Caco-2 (cell line): ENCODE data around the gene IGFN1. TPM values are rescaled to one million over a fixed set of nuclear protein-coding genes. Genes with fewer than 3 reads are reported as not detected.

ENCODE experiments used
- BruUV-seq: library from RNA; stranded (reverse); fragments of 400-500 nt; replicated peaks from 2 replicates; lab custom pipeline; 2021; lab: Mats Ljungman, UMichigan
- CTCF ChIA-PET: fragments of 300-600 bp; sonication (Branson Sonifier 250); formaldehyde crosslinking; loops from one replicate; lab custom pipeline; 2022; ENCODE audit warnings: antibody characterized with exemption; lab: Charles Lee
- POLR2A ChIA-PET: fragments of 300-600 bp; sonication (Branson Sonifier 250); formaldehyde crosslinking; loops from one replicate; lab custom pipeline; 2022; ENCODE audit warnings: antibody characterized with exemption; lab: Charles Lee
- DNase-seq, 2 experiments: peaks; one replicate each; pipeline versions ENCODE4 v3.0.0 to v3.0.0-alpha.2; 2020 to 2022
- H3K27me3 ChIP-seq: replicated peaks from 2 replicates; pipeline ENCODE4 v1.6.0; 2011; ENCODE audit warnings: low read length; ENCODE audit not compliant: control insufficient read depth, insufficient read depth
- H3K36me3 ChIP-seq: 2 replicates; pipeline ENCODE4 v1.5.1; 2011; ENCODE audit warnings: low read length; ENCODE audit not compliant: control insufficient read depth, insufficient read depth
- H3K4me1 ChIP-seq: fragments of 250-450 bp; sonication (Bioruptor Pico); 2 replicates; pipeline ENCODE4 v1.5.1; 2020; ENCODE audit warnings: mild to moderate bottlenecking
- H3K4me3 ChIP-seq: 2 replicates; pipeline ENCODE4 v1.5.1; 2011; ENCODE audit warnings: low read depth, mild to moderate bottlenecking, control low read depth, low read length
- H3K9me3 ChIP-seq: fragments of 250-450 bp; sonication (Bioruptor Pico); 2 replicates; pipeline ENCODE4 v1.5.1; 2020; ENCODE audit warnings: mild to moderate bottlenecking, moderate library complexity
- H3K27ac Mint-ChIP-seq: one replicate; pipeline ENCODE4 v1.8.0; 2022; ENCODE audit warnings: mixed read lengths; ENCODE audit not compliant: unreplicated experiment
- H3K27me3 Mint-ChIP-seq: one replicate; pipeline ENCODE4 v1.8.0; 2022; ENCODE audit warnings: mixed read lengths; ENCODE audit not compliant: insufficient read depth, unreplicated experiment
- H3K36me3 Mint-ChIP-seq: one replicate; pipeline ENCODE4 v1.8.0; 2022; ENCODE audit warnings: mild to moderate bottlenecking, mixed read lengths; ENCODE audit not compliant: insufficient read depth, unreplicated experiment
- H3K4me1 Mint-ChIP-seq: one replicate; pipeline ENCODE4 v1.8.0; 2022; ENCODE audit warnings: low read depth, mixed read lengths; ENCODE audit not compliant: unreplicated experiment
- H3K4me3 Mint-ChIP-seq: one replicate; pipeline ENCODE4 v1.8.0; 2022; ENCODE audit warnings: mild to moderate bottlenecking, moderate library complexity, mixed read lengths; ENCODE audit not compliant: unreplicated experiment
- H3K9me3 Mint-ChIP-seq: one replicate; pipeline ENCODE4 v1.8.0; 2022; ENCODE audit warnings: mixed read lengths; ENCODE audit not compliant: unreplicated experiment
- intact Hi-C: fragments of 100-400 bp; cut with micrococcal nuclease; formaldehyde crosslinking; loops from one replicate; pipeline ENCODE4 v1.10.0; 2022; ENCODE audit not compliant: unreplicated experiment
- total RNA-seq: library from RNA; stranded (reverse); gene quantifications from 2 replicates; pipeline ENCODE4 v1.2.3, GENCODE V29; 2022
- TF ChIP-seq, protein P1 (sequence below), 2 experiments: fragments of 200-600 bp in 1 of 2; IDR thresholded peaks; 1 replicate in 1 of 2; 2 replicates in 1 of 2; pipeline versions ENCODE4 v1.5.1 to v1.8.0; 2011 to 2022; ENCODE audit warnings: antibody characterized with exemption in 1 of 2, control low read depth in 1 of 2, inconsistent platforms in 1 of 2, low read depth in 1 of 2, low read length in 1 of 2, mild to moderate bottlenecking in 1 of 2, moderate library complexity in 1 of 2; ENCODE audit not compliant: insufficient read depth in 1 of 2, severe bottlenecking in 1 of 2, unreplicated experiment in 1 of 2

Gene IGFN1
- total RNA-seq, 1 experiment from 2014 or later, result 0.23 TPM

GRCh38 chr1:201181323-201181722 lies 9.3 kb upstream of the IGFN1 start:
- Mint-ChIP-seq H3K36me3 (no peaks in the 10 kb centered on the region), H3K9me3 (peaks cover 11% of the 10 kb centered on the region), H3K4me3 (no peak overlapping the region), H3K4me1 (peaks cover 17% of the 10 kb centered on the region), H3K27ac (no peak overlapping the region), H3K27me3 (peaks cover 3% of the 10 kb centered on the region)
- ChIA-PET POLR2A (no interaction called here), CTCF (no interaction called here)
- Histone ChIP-seq H3K9me3 (no peaks in the 10 kb centered on the region), H3K27me3 (no peaks in the 10 kb centered on the region), H3K4me3 (no peak overlapping the region), H3K36me3 (no peaks in the 10 kb centered on the region), H3K4me1 (no peaks in the 10 kb centered on the region; the same call in 1 of the 2 replicates)
- DNase-seq, result no peak
- intact Hi-C loops, result no loop called here
- TF ChIP-seq, protein P1, sequence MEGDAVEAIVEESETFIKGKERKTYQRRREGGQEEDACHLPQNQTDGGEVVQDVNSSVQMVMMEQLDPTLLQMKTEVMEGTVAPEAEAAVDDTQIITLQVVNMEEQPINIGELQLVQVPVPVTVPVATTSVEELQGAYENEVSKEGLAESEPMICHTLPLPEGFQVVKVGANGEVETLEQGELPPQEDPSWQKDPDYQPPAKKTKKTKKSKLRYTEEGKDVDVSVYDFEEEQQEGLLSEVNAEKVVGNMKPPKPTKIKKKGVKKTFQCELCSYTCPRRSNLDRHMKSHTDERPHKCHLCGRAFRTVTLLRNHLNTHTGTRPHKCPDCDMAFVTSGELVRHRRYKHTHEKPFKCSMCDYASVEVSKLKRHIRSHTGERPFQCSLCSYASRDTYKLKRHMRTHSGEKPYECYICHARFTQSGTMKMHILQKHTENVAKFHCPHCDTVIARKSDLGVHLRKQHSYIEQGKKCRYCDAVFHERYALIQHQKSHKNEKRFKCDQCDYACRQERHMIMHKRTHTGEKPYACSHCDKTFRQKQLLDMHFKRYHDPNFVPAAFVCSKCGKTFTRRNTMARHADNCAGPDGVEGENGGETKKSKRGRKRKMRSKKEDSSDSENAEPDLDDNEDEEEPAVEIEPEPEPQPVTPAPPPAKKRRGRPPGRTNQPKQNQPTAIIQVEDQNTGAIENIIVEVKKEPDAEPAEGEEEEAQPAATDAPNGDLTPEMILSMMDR (IDR thresholded peaks at IDR 0.05; ENCODE audit: insufficient read depth in 1 of 2, low read depth in 1 of 2, low read length in 1 of 2, severe bottlenecking in 1 of 2, unreplicated experiment in 1 of 2), result no peak
- no TSS peak for BruUV-seq

GRCh38 chr1:201181726-201182125 lies 8.9 kb upstream of the IGFN1 start:
- Mint-ChIP-seq H3K4me1 (peaks cover 15% of the 10 kb centered on the region), H3K9me3 (peaks cover 11% of the 10 kb centered on the region), H3K27me3 (peaks cover 3% of the 10 kb centered on the region), H3K4me3 (no peak overlapping the region), H3K27ac (no peak overlapping the region), H3K36me3 (no peaks in the 10 kb centered on the region)
- ChIA-PET CTCF (no interaction called here), POLR2A (no interaction called here)
- no peak for DNase-seq
- Histone ChIP-seq H3K4me1 (no peaks in the 10 kb centered on the region; the same call in 1 of the 2 replicates), H3K27me3 (no peaks in the 10 kb centered on the region), H3K36me3 (no peaks in the 10 kb centered on the region), H3K4me3 (no peak overlapping the region), H3K9me3 (no peaks in the 10 kb centered on the region)
- intact Hi-C loops, result no loop called here
- TF ChIP-seq, protein P1 (IDR thresholded peaks at IDR 0.05; ENCODE audit: insufficient read depth in 1 of 2, low read depth in 1 of 2, low read length in 1 of 2, severe bottlenecking in 1 of 2, unreplicated experiment in 1 of 2), result no peak
- BruUV-seq, result no TSS peak

- peaks cover 3% of the 10 kb centered on the region for H3K27me3 Mint-ChIP-seq
- no peak for DNase-seq
- H3K4me1 ChIP-seq, result no peaks in the 10 kb centered on the region
- H3K9me3 ChIP-seq, result no peaks in the 10 kb centered on the region
- H3K36me3 Mint-ChIP-seq, result no peaks in the 10 kb centered on the region
- peaks cover 11% of the 10 kb centered on the region for H3K9me3 Mint-ChIP-seq
- H3K4me3 ChIP-seq, result no peak overlapping the region
- BruUV-seq, result no TSS peak
- TF ChIP-seq, protein P1 (IDR thresholded peaks at IDR 0.05; ENCODE audit: insufficient read depth in 1 of 2, low read depth in 1 of 2, low read length in 1 of 2, severe bottlenecking in 1 of 2, unreplicated experiment in 1 of 2), result no peak
- peaks cover 8% of the 10 kb centered on the region for H3K4me1 Mint-ChIP-seq
- H3K27me3 ChIP-seq, result no peaks in the 10 kb centered on the region; the same call in 1 of the 2 replicates
- CTCF ChIA-PET, result no interaction called here
- no peaks in the 10 kb centered on the region for H3K36me3 ChIP-seq
- no peak overlapping the region for H3K4me3 Mint-ChIP-seq
- no peak overlapping the region for H3K27ac Mint-ChIP-seq
- intact Hi-C loops, result no loop called here
- POLR2A ChIA-PET, result no interaction called here
Measured at GRCh38 chr1:201183209-201183608, 7.4 kb upstream of the IGFN1 start.
